CD4-positive, alpha-beta T cell treated with Interleukin-6 at 100 ng/mL for 8 hours (primary cell): ENCODE measurements around the gene PTGES2.

Experiments used
- DNase-seq: peaks from one replicate; pipeline ENCODE4 v3.0.0-alpha.2; 2020; ENCODE audit warnings: mixed read lengths, low spot score

PTGES2 gene

GRCh38 chr9:128153060-128153946, 25.8 kb upstream of the PTGES2 start:
- DNase-seq: no peak

- DNase-seq: no peak
Observed at GRCh38 chr9:128152133-128153059, 24.9 kb upstream of the PTGES2 start.

- DNase-seq: no peak
Observed at GRCh38 chr9:128151309-128152132, 24.0 kb upstream of the PTGES2 start.

GRCh38 chr9:128150594-128151308, 23.2 kb upstream of the PTGES2 start:
- no peak for DNase-seq

GRCh38 chr9:128149951-128150593, 22.5 kb upstream of the PTGES2 start:
- DNase-seq: no peak

- DNase-seq: no peak
Observed at GRCh38 chr9:128149001-128149701, 21.6 kb upstream of the PTGES2 start, which contains the start of gene LCN2. Gene LCN2 (plus strand): TSS chr9:128149453. CDS start chr9:128149526, 73 bp downstream.

- no peak for DNase-seq
Observed at GRCh38 chr9:128148509-128149000, 21.0 kb upstream of the PTGES2 start.

GRCh38 chr9:128146591-128147120, 19.1 kb upstream of the PTGES2 start:
- DNase-seq: no peak

- DNase-seq: no peak
Observed at GRCh38 chr9:128145951-128146351, 18.4 kb upstream of the PTGES2 start.

- no peak for DNase-seq
Observed at GRCh38 chr9:128145536-128145935, 18.0 kb upstream of the PTGES2 start.

GRCh38 chr9:128144239-128145181, 17.0 kb upstream of the PTGES2 start:
- no peak for DNase-seq

GRCh38 chr9:128143525-128144238, 16.2 kb upstream of the PTGES2 start:
- no peak for DNase-seq

- no peak for DNase-seq
Observed at GRCh38 chr9:128142596-128142995, 15.1 kb upstream of the PTGES2 start.

GRCh38 chr9:128142061-128142460, 14.5 kb upstream of the PTGES2 start:
- peak; percentile 37 for DNase-seq

GRCh38 chr9:128141604-128142003, 14.1 kb upstream of the PTGES2 start:
- no peak for DNase-seq

GRCh38 chr9:128139621-128140020, 12.1 kb upstream of the PTGES2 start:
- no peak for DNase-seq

GRCh38 chr9:128138001-128138400, 10.5 kb upstream of the PTGES2 start:
- no peak for DNase-seq
